GM12878 (cell line): ENCODE data around the gene GJD2. TPM values are rescaled to one million over a fixed set of nuclear protein-coding genes. Genes with fewer than 3 reads are reported as not detected.

ENCODE experiments used
- ATAC-seq: fragments of 200-7000 bp; cut with Tn5 transposase; 3 replicates; pipeline ENCODE4 v1.9.1; 2020; ENCODE audit warnings: mild to moderate bottlenecking, moderate library complexity
- BruUV-seq: library from RNA; stranded (reverse); fragments of 400-500 nt; replicated peaks from 2 replicates; lab custom pipeline; 2021; lab: Mats Ljungman, UMichigan
- CTCF ChIA-PET: fragments of 300-600 bp; sonication (Branson Sonifier 250); formaldehyde crosslinking; extraction: SDS; loops from one replicate; lab custom pipeline; 2021; ENCODE audit warnings: inconsistent platforms; lab: Yijun Ruan, JAX
- POLR2A ChIA-PET: fragments of 350-600 bp; formaldehyde crosslinking; extraction: SDS; loops from one replicate; lab custom pipeline; 2021; ENCODE audit warnings: inconsistent platforms; lab: Charles Lee
- RAD21 ChIA-PET: fragments of 300-600 bp; sonication (Branson Sonifier 250); formaldehyde crosslinking; loops from one replicate; lab custom pipeline; 2023; ENCODE audit warnings: antibody characterized with exemption; ENCODE audit not compliant: unreplicated experiment; lab: Charles Lee
- SMC1A ChIA-PET: fragments of 300-600 bp; sonication (Branson Sonifier 250); formaldehyde crosslinking; loops from one replicate; lab custom pipeline; 2023; ENCODE audit not compliant: unreplicated experiment, uncharacterized antibody; lab: Charles Lee
- DNase-seq: peaks from one replicate; pipeline ENCODE4 v3.0.0-alpha.2; 2011; ENCODE audit warnings: low read depth, low spot score
- FAIRE-seq: peaks from 3 replicates; lab custom pipeline; 2011; peaks lifted over from hg19 to GRCh38; lab: Jason Lieb, UNC
- H2AFZ ChIP-seq: 2 replicates; pipeline ENCODE4 v1.6.0; 2011; ENCODE audit warnings: low read depth, low read length, control low read depth; ENCODE audit not compliant: control insufficient read depth
- H3K27ac ChIP-seq: 2 replicates; pipeline ENCODE4 v1.5.1; 2011; ENCODE audit warnings: control low read depth; ENCODE audit not compliant: control insufficient read depth, insufficient read depth
- H3K27me3 ChIP-seq, 2 experiments: replicated peaks in 1 of 2; 2 replicates each; pipeline versions ENCODE4 v1.6.0 to v1.6.1; 2011; ENCODE audit warnings: low read length in 1 of 2; ENCODE audit not compliant: control insufficient read depth in 2 of 2, insufficient read depth in 2 of 2
- H3K36me3 ChIP-seq, 2 experiments: 2 replicates each; pipeline ENCODE4 v1.5.1; 2011; ENCODE audit warnings: low read length in 1 of 2; ENCODE audit not compliant: control insufficient read depth in 2 of 2, insufficient read depth in 2 of 2
- H3K4me1 ChIP-seq: 2 replicates; pipeline ENCODE4 v1.6.1; 2011; ENCODE audit warnings: mild to moderate bottlenecking, low read length, moderate library complexity, mixed read lengths; ENCODE audit not compliant: control insufficient read depth, insufficient read depth
- H3K4me2 ChIP-seq: 2 replicates; pipeline ENCODE4 v1.6.0; 2011; ENCODE audit warnings: control low read depth; ENCODE audit not compliant: control insufficient read depth, insufficient read depth
- H3K4me3 ChIP-seq: fragments of 200-600 bp; sonication (generic); 2 replicates; pipeline ENCODE4 v1.5.1; 2016
- H3K79me2 ChIP-seq: 2 replicates; pipeline ENCODE4 v1.6.0; 2011; ENCODE audit warnings: low read length; ENCODE audit not compliant: control insufficient read depth, insufficient read depth
- H3K9ac ChIP-seq: 2 replicates; pipeline ENCODE4 v1.8.0; 2011; ENCODE audit warnings: low read length, control low read depth, mixed read lengths; ENCODE audit not compliant: control insufficient read depth, insufficient read depth
- H3K9me3 ChIP-seq: replicated peaks from 3 replicates; pipeline ENCODE4 v1.5.1; 2011; ENCODE audit warnings: mild to moderate bottlenecking, low read length; ENCODE audit not compliant: control insufficient read depth, insufficient read depth
- H4K20me1 ChIP-seq: 2 replicates; pipeline ENCODE4 v1.6.0; 2011; ENCODE audit not compliant: control insufficient read depth, insufficient read depth
- CEBPZ ChIP-seq: fragments of 150-350 bp; IDR thresholded peaks from 2 replicates; pipeline ENCODE4 v1.6.1; 2016; ENCODE audit warnings: low read depth, low read length
- HDGF ChIP-seq: fragments of 450-650 bp; IDR thresholded peaks from 2 replicates; pipeline ENCODE4 v1.6.1; 2016; ENCODE audit warnings: antibody characterized with exemption
- JUNB ChIP-seq: IDR thresholded peaks from 2 replicates; pipeline ENCODE4 v1.6.1; 2016; ENCODE audit warnings: antibody characterized with exemption, mild to moderate bottlenecking
- NFYB ChIP-seq: IDR thresholded peaks from 2 replicates; pipeline ENCODE4 v1.6.1; 2011; ENCODE audit warnings: low read depth, mild to moderate bottlenecking, low read length, improper control_type of control experiment, moderate library complexity; ENCODE audit not compliant: insufficient read depth
- RB1 ChIP-seq: fragments of 450-650 bp; formaldehyde crosslinking; IDR thresholded peaks from 2 replicates; pipeline ENCODE4 v1.6.1; 2017; ENCODE audit warnings: mild to moderate bottlenecking, borderline replicate concordance
- WGBS: methylation state at CpG from one replicate; pipeline ENCODE4 v1.1.6; 2016; ENCODE audit warnings: low lambda C conversion rate; ENCODE audit not compliant: insufficient replicate concordance, insufficient coverage; ENCODE audit errors: missing lambda C conversion rate; 5-methylcytosine and 5-hydroxymethylcytosine counted together
- in situ Hi-C: fragments of 300-500 bp; cut with MboI; formaldehyde crosslinking; loops from 9 replicates; pipeline ENCODE4 v1.14.3; 2018; ENCODE audit warnings: mixed read lengths
- intact Hi-C: fragments of 100-400 bp; cut with micrococcal nuclease; formaldehyde crosslinking; loops from one replicate; pipeline ENCODE4 v1.14.2; 2022; ENCODE audit not compliant: unreplicated experiment
- polyA plus RNA-seq, 11 experiments: library from polyadenylated mRNA; depleted of rRNA in 4 of 11; unstranded in 6 of 11; stranded (reverse) in 5 of 11; fragments of >200 nt; fragmentation: Nextera tagmentation in 4 of 11; fragmentation: Illumina TruSeq in 1 of 11; extraction: Ambion mirVana in 4 of 11; extraction: Trizol in 1 of 11; gene quantifications; 1 replicate in 1 of 11; 2 replicates in 10 of 11; pipeline versions ENCODE4 v1.2.1 to v1.2.3, GENCODE V29; 2011 to 2016; ENCODE audit warnings: inconsistent platforms in 2 of 11, missing spikeins in 2 of 11, low read depth in 1 of 11
- total RNA-seq, 4 experiments: library from RNA; depleted of rRNA in 3 of 4; stranded (reverse); fragments of >200 nt in 3 of 4; fragmentation: Illumina TruSeq in 1 of 4; extraction: Trizol in 1 of 4; gene quantifications; 2 replicates each; pipeline versions ENCODE4 v1.2.1 to v1.2.3, GENCODE V29; 2013 to 2021

Gene GJD2
- total and polyA plus RNA-seq, 10 of the 15 experiments (the other 5 are each of a cell fraction or from before 2014, with no cell fraction given) = not detected

- no peak overlapping the region for H3K27ac ChIP-seq
- H3K27me3 ChIP-seq = peaks cover 0 to 3% of the 10 kb centered on the region in 2 experiments; a peak in 1 of 4 replicates
- H3K36me3 ChIP-seq = no peaks in the 10 kb centered on the region
- no peak for DNase-seq
- ChIA-PET SMC1A (no interaction called here), POLR2A (no interaction called here), RAD21 (no interaction called here)
- no TSS peak for BruUV-seq
- no peaks in the 10 kb centered on the region for H3K79me2 ChIP-seq
- FAIRE-seq = no peak
- no peak overlapping the region for H3K9ac ChIP-seq
- no peaks in the 10 kb centered on the region for H3K9me3 ChIP-seq
- no peak overlapping the region for H3K4me2 ChIP-seq
- no peak for ATAC-seq
- no peaks in the 10 kb centered on the region for H3K4me1 ChIP-seq
- intact Hi-C loops (no loop called here), in situ Hi-C loops (no loop called here)
- no peak overlapping the region for H3K4me3 ChIP-seq
- no peaks in the 10 kb centered on the region for H4K20me1 ChIP-seq
- TF ChIP-seq CEBPZ = no peak
- no peak for TF ChIP-seq NFYB
- TF ChIP-seq JUNB = no peak
- no peak for TF ChIP-seq RB1
- no peak for TF ChIP-seq HDGF
- TF ChIP-seq, all 136 proteins: peak for 0
- no peak overlapping the region for H2AFZ ChIP-seq
- CTCF ChIA-PET = interaction anchor here (1.0 kb wide), 1 partner anchor 24 kb away, joined by 3 read pairs; no protein-coding TSS in a partner anchor
- 20% methylated on average over 6 of the region's 6 CpGs for WGBS
These were observed 22.4 kb downstream of the GJD2 start for GRCh38 chr15:34732430-34732829.
